Cardiac septum (tissue), 1 donor: ENCODE measurements around the gene SULT1E1. TPM values are rescaled to one million over a fixed set of nuclear protein-coding genes. Genes with fewer than 3 reads are reported as not detected.
"Not testable (repeated sequence)": the region's sequence is repeated elsewhere in the genome, so short reads cannot be mapped to it uniquely, and the experiment has no call there.

Source experiments
- DNase-seq: peaks from one replicate; pipeline ENCODE4 v3.0.0-alpha.2; 2020; ENCODE audit warnings: low spot score
- intact Hi-C: fragments of 100-400 bp; cut with DNase I; formaldehyde crosslinking; loops from one replicate; pipeline ENCODE4 v1.14.0; 2022
- total RNA-seq: library from RNA; stranded (reverse); fragmentation: NEBNext Ultra II Directional; extraction: Animal tissue kit (Norgen Biotek cat#: 25700); gene quantifications from one replicate; pipeline ENCODE4 v1.2.1, GENCODE V29; 2021
- donor health status: DM: no; HTN: no; CAD: no.

The SULT1E1 gene
- total RNA-seq, 1 donor from 2014 or later = not detected

DNA sequence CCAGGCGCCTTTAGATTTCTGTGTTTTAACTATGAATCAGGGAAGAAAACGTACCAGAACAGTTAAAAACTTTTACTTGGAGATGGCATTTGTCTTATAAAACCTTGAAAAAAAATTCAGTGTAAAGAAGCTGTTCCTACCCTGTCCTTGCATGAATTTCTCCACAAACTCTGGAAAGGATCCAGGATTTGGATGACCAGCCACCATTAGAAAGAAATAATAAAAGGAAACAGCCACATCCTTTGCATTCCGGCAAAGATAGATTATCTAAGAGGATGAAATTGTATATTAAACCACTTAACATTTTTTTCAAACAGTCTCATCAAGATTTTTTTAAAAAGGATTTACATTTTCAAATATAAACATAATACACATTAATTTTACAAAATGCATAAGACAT lies 10.6 kb downstream of the SULT1E1 start:
- intact Hi-C loops = no loop called here
- DNase-seq = no peak

DNA sequence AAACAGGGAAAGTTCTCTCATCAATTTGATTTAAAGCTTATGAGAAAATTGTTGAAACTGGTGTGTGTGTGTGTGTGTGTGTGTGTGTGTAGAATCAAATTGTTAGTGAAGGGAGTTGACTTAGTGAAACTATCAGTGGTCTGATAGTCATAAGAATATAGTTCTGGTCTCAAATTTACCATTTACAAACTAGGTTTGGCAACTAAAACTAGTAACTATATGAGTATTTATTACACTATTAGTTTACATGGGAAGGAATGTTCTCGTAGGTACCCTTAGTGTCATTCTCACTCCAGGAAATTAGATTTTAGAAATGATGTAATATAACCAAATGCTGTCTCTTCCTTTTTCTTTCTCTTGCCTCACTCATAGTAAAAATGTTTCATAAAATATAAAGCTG lies 11.9 kb downstream of the SULT1E1 start:
- DNase-seq = no peak
- intact Hi-C loops = no loop called here

DNA sequence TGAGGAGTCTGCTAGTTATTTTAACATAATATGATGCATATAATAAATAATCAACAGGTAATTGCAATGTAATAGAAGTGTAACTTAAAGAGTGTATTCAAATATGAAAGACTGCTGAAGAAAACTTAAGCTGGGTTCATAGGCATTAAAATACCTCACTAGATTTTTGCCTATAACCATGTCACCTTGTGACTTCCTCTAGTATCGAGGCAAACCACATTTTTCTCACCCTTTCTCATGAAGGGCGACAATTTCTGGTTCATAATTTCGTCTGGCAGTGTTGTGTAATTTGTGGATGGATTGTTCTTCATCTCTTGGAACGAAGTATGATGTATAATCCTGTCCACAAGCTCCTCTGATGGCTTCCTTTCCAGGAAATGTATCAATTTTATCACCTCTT lies 16.0 kb downstream of the SULT1E1 start:
- DNase-seq = no peak
- intact Hi-C loops = no loop called here

DNA sequence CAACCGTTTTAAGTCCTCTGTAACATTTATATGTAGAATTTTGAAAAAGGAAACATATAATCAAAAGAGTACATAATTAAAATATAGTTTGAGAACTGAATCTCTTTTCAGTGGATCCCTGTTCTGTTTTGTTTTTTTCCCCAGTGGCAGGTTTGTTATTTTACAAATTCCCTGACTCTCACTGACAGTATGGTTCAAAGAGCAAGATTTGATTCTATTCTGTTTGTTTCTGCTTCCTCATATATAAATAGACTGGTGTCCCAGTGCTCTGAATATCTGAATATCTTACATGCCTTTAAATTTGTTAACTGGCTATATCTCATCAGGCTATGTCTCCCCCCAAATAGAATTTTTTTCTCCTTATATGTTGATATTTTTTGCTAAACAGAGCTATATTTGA lies 16.6 kb downstream of the SULT1E1 start:
- DNase-seq = no peak

DNA sequence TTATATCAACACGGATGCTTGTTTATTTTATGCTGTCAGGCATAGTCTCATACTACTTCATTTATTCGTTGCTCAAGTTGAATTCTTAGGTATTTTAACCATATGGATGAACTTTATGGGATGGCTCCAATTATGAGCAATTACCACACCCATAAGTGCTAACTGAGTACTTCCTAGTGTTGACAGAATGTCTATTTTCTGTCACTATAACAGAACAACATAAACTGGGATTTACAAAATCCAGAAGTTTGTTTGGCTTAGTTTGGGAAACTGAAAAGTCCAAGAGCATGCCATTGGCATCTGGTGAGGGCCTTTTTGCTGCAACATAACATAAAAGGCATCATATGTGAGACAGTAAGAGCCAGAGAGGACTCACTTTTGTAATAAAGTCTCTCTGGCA lies 21.0 kb downstream of the SULT1E1 start:
- DNase-seq = no peak
- intact Hi-C loops = no loop called here

More for the DNA sequence above, 16.6 kb downstream of the SULT1E1 start:
- intact Hi-C loops = no loop called here

DNA sequence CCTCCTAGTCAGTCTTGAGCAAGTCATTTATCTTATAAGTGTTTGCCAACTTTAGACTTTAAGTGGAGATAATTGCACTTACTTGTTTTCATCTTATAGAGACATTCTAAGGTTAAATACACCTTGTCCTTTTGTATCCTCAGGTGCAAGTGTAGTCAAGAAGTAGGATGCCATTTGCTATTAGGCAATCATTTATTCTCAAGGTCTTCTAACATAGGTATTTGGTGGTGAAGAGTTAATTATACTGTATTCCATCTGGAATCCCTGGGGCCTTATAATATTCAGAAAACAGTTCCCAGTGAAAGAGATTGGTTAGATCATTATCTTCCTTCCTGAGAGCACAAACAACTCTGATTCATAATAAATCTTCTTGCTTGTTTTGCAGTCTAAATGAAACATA lies 23.7 kb downstream of the SULT1E1 start:
- no peak for DNase-seq
- intact Hi-C loops = no loop called here

DNA sequence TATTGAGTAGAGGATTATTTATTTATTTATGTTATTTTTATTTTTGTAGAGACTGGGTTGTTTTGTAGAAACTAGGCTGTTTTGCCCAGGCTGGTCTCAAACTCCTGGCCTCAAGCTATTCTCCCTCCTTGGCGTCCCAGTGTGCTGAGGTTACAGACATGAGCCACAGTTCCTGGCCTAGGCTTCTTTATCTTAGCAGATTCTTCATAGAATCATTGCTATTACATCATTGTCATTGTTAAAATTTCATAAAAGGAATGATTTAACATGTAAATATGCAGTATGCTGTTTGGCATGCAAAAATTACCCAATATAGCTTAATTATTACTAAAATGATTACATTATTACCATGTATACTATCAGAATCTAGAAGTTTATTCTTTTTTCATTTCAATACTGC lies 24.2 kb downstream of the SULT1E1 start:
- intact Hi-C loops = no loop called here
- DNase-seq = no peak

DNA sequence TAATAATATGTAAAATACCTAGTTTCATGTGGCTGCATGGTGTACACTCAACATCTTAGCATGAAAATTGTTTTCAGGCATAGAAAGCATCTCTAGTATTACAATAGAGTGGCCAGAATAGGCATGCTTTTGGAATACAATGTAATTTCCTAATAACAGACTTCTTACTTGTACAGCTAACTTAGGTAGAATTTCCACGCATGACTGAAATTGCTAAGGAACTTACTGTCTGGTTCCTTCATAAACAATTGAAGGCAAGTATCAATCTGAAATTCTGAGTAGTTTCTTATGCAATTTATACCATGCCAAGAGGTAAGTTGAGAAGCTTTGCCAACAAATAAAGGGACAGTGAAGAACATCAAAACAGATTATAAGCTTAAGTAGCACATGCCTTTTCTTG lies 26.7 kb downstream of the SULT1E1 start:
- no peak for DNase-seq
- intact Hi-C loops = no loop called here

DNA sequence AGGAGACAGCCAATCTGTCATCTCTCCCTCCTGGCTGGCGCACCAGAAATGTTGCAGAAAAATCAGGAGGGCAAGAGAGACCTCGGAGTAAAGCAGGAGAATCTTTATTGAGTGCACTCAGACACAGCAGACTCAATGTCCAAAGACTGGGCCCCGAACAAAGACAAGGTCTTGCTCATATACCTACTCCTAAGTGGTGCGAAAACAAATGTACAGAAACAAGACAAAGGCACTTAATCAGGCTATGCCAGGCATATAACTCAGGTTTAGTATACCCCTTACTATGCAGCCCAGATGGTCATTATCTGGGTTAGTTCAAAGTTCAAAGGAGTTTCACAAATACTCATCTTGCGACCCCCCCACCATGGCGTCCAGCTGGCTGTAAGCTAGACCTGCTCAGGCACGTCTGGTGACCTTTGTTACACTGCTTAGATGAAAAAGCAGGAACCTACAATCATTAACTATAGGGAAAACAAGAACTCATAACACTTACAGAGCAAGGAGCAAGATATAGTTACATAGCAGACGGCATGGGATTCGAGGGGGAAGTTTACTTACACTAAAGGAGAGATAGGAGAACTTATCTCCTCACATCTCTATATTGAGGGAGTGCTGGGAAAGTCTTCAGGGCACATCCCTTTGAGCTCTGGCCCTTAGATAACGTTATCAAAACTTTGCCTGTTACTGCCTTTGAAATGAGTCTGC lies 27.5 kb downstream of the SULT1E1 start:
- intact Hi-C loops = no loop called here
- DNase-seq = no peak

DNA sequence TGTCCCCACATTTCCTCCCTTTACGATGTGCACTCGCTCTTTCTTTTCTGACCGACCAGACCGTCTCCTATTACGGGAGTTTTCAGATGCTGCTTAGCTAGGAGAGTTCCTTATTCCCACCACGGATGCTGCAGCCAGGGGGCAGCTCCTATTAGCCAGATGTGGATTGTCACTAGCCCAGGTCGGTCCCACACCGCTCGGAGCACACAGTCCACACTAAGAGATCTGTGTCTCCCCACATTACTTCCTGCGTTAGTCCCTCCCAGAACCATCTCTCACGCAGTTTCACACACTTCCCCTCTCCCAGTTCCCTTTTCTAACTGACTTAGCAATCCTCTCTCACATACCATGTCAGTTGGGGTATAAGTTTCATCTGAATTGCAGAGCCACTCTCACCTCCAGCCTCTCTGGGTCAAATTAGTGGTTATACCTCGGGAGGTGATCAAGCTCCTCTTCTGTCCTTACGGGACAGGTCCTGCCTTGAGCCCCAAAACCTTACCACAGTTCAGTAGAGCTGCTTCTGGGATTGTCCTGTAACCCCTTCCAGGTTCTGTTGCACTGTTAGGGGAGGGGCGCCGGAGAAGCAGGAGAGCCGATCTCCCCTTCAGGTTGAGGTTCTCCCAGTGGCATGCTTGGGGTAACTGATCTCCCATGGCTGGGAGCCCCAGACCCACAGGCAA lies 28.2 kb downstream of the SULT1E1 start:
- no peak for DNase-seq
- intact Hi-C loops = no loop called here

DNA sequence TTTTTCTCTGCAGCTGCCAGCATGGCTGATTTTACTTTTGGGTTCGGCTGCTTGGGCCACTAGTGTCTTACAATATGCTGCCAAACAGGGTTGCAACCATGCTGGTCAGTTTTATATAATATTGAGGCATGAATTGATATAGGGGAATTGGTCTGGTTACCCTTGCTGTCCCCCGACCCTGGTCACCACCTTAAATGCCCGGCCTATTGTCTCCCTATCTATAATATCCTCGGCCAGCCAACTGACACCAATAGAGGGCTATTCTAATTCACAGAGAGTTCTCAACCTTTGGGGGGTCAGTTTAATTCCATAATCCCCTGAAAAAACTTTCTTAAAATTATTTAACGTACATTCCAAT lies 28.7 kb downstream of the SULT1E1 start:
- no peak for DNase-seq

DNA sequence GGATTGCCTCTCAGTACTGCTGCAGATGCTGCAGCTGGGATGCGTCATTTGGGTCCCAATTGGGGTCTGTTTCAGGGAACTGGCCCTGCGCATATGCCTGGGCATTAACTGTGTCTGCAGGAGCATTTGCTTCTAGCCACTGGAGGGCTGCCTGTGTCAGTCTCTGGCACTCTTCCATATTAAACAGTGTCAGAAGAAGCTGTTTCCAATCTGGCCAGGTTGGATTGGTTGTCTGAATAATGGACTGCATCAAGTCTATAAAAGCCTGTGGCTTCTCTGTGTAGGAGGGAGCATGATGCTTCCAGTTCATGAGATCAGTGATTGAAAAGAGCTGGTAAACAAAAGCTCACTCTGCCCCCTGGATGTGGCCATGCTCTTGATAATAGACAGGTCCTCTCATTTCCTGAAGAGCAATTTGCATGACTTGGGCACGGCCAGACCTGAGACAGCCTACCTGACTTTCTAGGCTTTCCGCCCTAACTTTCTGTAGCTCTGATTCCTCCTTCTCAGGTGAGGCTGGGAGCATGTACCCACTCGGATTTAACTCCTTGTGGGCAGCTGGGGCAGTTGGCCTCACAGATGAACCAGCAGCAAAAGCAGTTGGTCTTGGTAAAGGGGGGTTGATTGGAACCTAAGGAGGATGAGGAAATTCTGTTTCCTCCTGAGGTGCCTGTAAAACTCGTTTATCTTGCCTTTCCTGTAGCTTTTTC lies 29.2 kb downstream of the SULT1E1 start:
- DNase-seq = no peak
- intact Hi-C loops = no loop called here

More for the DNA sequence above, 28.7 kb downstream of the SULT1E1 start:
- intact Hi-C loops = no loop called here

DNA sequence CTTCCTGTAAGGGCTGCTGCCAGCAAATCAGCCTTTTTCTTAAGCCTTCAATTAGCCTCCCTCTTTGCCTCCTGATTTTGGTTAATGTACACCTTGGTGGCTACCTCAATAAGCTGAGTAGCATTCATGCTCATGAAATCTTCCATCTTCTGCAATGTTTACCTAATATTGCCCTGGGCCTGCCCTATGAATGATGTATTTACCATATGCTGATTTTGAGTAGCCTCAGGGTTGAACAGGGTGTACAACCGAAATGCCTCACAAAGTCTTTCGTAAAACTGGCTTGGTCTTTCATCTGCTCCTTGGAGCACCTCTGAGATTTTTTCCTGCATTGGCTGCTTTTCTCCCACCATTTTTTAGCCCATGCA lies 29.8 kb downstream of the SULT1E1 start:
- no peak for DNase-seq
- intact Hi-C loops = no loop called here

DNA sequence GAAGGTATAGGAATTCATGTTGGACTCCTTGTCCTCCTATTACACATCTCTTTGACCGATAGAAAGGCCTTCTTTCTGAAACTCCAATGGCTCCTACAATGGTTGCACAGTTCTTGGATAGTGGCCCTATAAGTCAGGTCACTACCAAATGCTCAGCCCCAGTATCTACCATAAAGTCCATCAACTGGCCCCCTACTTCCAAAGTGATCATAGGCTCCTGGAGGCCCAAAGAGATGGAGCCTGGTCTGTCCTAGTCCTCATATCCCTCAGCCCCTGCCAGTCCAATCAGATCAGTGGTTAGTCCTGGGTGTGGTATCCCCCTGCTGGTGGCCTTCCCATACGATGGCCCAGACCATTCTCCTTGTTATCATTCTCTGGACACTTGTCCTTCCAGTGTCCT lies 30.3 kb downstream of the SULT1E1 start:
- DNase-seq = no peak
- intact Hi-C loops = no loop called here

DNA sequence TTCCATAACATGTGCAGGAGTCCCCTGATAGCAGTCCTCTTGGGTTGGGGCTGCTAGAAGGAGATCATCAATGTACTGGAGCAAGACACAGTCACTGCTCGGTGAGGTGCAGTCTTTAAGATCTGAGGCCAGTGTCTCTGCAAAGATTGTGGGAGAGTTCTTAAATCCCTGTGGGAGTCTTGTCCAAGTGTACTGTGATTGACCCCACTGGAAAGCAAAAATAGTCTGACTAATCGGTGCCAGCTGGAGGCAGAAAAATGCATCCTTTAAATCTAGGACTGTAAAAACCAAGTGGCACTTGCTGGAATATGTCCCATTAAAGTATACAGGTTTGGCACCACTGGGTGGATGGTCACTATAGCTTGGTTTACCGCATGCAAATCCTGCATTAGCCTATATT lies 31.1 kb downstream of the SULT1E1 start:
- DNase-seq = no peak
- intact Hi-C loops = no loop called here

DNA sequence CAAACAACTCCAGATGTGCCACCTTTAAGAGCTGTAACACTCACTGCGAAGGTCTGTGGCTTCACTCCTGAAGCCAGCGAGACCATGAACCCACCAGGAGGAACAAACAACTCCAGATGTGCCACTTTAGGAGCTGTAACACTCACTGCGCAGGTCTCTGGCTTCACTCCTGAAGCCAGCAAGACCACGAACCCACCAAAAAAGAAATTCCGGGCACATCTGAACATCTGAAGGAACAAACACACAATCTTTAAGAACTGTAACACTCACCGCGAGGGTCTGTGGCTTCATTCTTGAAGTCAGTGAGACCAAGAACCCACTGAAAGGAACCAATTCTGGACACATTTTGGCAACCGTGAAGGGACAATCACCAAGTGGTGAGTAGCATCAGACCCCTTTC lies 34.9 kb downstream of the SULT1E1 start:
- intact Hi-C loops, DNase-seq: not testable (repeated sequence)

DNA sequence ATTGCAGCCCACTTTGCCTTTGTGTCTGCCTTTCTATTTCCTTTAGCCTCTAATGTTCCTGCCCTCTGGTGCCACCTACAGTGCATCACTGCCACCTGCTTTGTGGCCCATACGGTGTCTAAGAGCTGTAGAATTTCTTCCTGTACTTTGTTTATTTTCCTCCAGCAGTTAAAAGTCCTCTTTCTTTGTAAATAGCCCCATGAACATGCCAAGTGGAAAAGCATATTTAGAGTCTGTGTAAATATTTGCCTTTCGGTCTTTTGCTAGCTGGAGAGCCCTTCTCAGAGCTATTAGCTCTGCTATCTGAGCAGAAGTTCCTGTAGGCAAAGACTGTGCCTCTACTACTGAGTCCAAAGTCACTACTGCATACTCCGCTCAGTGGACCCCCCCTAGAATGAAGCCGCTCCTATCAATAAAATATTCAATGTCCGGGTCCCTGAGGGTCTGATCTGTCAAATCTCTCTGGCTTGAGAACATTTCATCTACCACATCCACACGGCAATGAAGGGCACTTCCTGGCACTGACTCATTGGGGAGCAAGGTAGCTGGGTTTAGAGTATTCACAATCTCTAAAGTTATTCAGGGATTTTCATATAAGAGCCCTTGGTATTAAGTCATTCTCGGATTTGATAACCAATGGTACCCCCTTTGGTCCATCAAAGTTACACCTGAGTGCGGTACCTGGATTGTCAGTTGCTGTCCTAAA lies 36.3 kb downstream of the SULT1E1 start:
- intact Hi-C loops = no loop called here
- DNase-seq = no peak

DNA sequence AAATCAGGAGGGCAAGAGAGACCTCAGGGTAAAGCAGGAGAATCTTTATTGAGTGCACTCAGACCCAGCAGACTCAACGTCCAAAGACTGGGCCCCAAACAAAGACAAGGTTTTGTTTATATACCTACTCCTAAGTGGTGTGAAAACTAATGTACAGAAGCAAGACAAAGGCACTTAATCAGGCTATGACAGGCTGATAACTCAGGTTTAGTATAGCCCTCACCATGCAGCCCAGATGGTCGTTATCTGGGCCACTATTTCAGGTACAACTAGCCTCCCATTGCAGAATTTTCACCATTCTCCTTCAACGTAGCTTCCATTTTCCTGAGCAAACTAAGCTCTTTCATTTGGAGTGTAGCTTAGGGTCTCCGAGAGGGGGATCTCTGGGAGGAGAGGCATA lies 36.9 kb downstream of the SULT1E1 start:
- no peak for DNase-seq
- intact Hi-C loops = no loop called here

DNA sequence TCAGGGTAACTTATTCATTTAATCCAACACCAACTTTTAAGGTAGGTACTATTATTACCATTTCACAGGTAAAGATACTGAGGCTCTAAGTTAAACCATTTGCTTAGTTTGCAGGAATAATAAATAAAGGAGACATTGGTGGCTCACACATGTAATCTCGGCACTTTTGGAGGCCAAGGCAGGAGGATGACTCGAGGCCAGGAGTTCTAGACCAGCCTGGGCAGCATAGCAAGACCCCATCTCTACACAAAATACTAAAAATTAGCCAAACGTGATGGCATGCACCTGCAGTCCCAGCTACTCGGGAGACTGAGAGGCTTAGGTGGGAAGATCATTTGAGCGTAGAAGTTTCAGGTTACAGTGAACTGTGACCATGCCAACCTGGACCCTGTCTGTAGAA lies 37.7 kb downstream of the SULT1E1 start:
- intact Hi-C loops = no loop called here
- DNase-seq = no peak

DNA sequence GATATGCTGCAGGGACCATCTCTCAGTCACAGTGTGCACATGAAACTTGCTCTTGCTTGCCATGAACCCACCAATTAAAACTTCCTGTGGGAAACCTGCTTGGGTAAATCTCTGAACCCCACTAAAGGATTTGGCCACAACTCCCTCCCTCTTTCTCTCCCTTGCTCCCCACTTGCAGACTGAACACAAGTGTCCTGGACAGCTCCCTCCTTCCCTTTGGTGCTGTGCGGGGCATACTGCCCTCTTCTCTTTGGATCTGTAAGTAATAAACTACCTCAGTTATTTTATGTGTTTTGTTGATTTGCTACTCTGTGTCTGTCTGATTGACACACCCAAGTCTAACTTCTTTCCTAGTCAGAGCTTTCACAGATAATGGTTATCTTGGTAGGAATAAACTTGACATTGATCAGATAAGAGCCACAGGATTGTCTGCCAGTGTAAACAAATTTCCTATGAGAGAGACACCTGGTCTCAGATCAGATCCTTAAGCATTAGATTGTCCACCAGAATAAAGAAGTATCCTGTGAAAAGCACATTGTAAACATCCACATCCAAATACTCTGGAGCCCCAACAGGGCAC lies 41.8 kb downstream of the SULT1E1 start:
- intact Hi-C loops = no loop called here
- no peak for DNase-seq
